ENCODE results near the gene GABRB1. TPM values are rescaled to one million over a fixed set of nuclear protein-coding genes. Genes with fewer than 3 reads are reported as not detected.

The GABRB1 gene
- total RNA-seq, 4 donors from 2014 or later, result not detected

DNA sequence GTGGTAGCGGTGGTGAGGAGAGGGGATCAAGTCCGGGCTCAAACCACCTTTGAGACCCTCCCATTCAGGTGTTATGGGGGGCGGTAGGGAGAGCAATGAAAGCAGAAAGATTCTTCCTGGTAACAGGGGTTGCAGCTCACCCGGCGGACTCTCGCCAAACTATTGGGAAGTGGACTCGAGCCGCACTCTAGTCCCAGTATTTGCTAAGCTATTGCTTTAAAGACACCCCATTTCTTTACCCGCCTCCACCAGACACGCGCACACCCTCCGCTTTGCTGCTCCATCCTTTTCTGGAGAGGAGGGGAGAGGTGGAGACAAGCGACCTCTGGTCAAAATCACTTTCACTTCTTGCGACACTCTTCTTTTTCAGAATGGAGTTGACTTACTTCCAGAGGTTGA lies 37.4 kb upstream of the GABRB1 start:
- peaks cover 39% of the 10 kb centered on the region for H3K27me3 ChIP-seq
- H3K36me3 ChIP-seq, result no peaks in the 10 kb centered on the region
- H3K9me3 ChIP-seq, result no peaks in the 10 kb centered on the region
- peak overlapping the region in 1 of 2 donors; percentile 38 for H3K4me3 ChIP-seq
- peaks cover 0 to 16% (median 9%) of the 10 kb centered on the region in 3 donors for H3K4me1 ChIP-seq
- ATAC-seq, result no peak
- no peak overlapping the region for H3K27ac ChIP-seq
- no peak for TF ChIP-seq POLR2AphosphoS5 (IDR thresholded peaks at IDR 0.05)
- TF ChIP-seq EP300 (IDR thresholded peaks at IDR 0.05), result no peak
- TF ChIP-seq POLR2A (IDR thresholded peaks at IDR 0.05), result no peak
- TF ChIP-seq, protein P1, sequence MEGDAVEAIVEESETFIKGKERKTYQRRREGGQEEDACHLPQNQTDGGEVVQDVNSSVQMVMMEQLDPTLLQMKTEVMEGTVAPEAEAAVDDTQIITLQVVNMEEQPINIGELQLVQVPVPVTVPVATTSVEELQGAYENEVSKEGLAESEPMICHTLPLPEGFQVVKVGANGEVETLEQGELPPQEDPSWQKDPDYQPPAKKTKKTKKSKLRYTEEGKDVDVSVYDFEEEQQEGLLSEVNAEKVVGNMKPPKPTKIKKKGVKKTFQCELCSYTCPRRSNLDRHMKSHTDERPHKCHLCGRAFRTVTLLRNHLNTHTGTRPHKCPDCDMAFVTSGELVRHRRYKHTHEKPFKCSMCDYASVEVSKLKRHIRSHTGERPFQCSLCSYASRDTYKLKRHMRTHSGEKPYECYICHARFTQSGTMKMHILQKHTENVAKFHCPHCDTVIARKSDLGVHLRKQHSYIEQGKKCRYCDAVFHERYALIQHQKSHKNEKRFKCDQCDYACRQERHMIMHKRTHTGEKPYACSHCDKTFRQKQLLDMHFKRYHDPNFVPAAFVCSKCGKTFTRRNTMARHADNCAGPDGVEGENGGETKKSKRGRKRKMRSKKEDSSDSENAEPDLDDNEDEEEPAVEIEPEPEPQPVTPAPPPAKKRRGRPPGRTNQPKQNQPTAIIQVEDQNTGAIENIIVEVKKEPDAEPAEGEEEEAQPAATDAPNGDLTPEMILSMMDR (IDR thresholded peaks at IDR 0.05), result no peak
- 0% methylated on average over 2 to 10 of the region's 14 CpGs for WGBS, 2 donors (ENCODE audit: low coverage in 1 of 2)

GRCh38 chr4:46999566-46999965 lies 31.8 kb upstream of the GABRB1 start:
- Histone ChIP-seq H3K4me3 (no peak overlapping the region), H3K27me3 (peaks cover 3% of the 10 kb centered on the region), H3K36me3 (no peaks in the 10 kb centered on the region), H3K9me3 (no peaks in the 10 kb centered on the region), H3K27ac (no peak overlapping the region), H3K4me1 (no peaks in the 10 kb centered on the region)
- TF ChIP-seq POLR2A (IDR thresholded peaks at IDR 0.05) (no peak), EP300 (IDR thresholded peaks at IDR 0.05) (no peak), POLR2AphosphoS5 (IDR thresholded peaks at IDR 0.05) (no peak)
- TF ChIP-seq, protein P1 (IDR thresholded peaks at IDR 0.05), result no peak
- no peak for ATAC-seq

DNA sequence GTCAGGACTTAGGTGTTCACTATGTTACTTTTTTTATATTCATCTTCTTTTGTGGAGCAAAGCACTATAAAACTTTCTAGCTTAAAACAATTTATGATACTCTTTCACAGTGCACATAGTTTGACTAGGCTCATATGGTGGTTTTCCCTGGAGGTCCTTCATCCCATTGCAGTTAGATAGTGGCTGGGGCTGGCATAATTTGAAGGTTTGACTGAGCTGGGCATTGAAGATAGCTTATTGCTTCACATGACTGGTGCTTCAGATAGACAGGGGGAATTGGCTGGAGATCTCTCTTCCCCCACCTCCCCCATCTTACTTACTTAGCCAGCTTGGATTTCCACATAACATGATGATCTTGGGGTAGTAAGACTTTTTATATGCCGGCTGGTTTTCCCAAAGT lies 31.0 kb upstream of the GABRB1 start:
- H3K4me3 ChIP-seq, result no peak overlapping the region
- no peaks in the 10 kb centered on the region for H3K36me3 ChIP-seq
- 71 to 82% methylated on average over 1 of the region's 1 CpG for WGBS, 2 donors (ENCODE audit: low coverage in 1 of 2)
- H3K27ac ChIP-seq, result no peak overlapping the region
- H3K27me3 ChIP-seq, result no peaks in the 10 kb centered on the region
- TF ChIP-seq EP300 (IDR thresholded peaks at IDR 0.05), result no peak
- no peak for TF ChIP-seq POLR2A (IDR thresholded peaks at IDR 0.05)
- TF ChIP-seq, protein P1 (IDR thresholded peaks at IDR 0.05), result no peak
- TF ChIP-seq POLR2AphosphoS5 (IDR thresholded peaks at IDR 0.05), result no peak
- no peak for ATAC-seq
- H3K9me3 ChIP-seq, result no peaks in the 10 kb centered on the region
- H3K4me1 ChIP-seq, result no peaks in the 10 kb centered on the region

DNA sequence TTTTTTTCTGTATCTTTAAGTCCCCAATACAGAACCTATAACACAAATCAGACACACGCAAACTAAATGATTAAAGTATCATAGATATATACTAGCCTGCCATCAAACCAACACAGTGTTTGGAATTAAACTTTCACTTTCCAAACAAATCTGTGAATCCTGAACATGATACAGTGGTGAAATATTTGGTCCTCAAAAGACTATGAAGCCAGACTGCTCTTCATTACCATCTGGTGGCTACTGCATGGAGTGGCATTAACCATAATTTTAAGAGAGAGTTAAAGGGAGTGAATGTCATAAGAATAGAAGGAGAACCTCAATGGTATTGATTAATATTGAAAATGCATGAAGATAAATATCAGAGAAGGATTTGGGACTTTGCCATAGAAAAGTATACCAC lies 28.8 kb upstream of the GABRB1 start:
- TF ChIP-seq POLR2A (IDR thresholded peaks at IDR 0.05) (no peak), POLR2AphosphoS5 (IDR thresholded peaks at IDR 0.05) (no peak), EP300 (IDR thresholded peaks at IDR 0.05) (no peak)
- TF ChIP-seq, protein P1 (IDR thresholded peaks at IDR 0.05), result no peak
- WGBS, 2 donors (ENCODE audit: low coverage in 1 of 2), result 31 to 63% methylated on average over 1 of the region's 1 CpG

DNA sequence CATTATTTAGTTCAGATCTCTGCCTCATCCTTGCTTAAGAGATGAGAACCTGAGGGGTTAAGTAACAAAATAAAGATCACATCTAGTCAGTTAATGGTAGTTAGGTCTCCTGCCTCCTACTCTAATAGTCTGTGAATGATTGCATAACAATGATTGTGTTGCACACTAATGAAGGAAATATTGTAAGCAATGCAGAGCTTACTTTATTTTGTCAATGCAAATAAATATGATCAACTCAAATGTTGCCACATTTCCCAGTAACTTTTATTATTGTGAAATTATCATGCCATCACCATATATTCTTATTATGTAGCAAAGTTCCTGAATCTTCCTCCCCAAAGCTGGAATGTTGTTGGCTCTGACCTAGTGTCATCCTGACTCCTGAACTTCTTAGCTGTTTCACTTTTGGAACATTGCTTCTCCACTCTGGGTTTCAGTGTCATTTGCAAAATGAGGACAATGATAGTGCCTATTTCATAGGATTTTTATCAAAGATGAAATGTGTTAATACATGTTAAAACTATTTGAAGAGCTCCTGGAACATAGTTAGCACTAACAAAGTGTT lies 20.9 kb upstream of the GABRB1 start:
- ATAC-seq, result no peak
- TF ChIP-seq, protein P1 (IDR thresholded peaks at IDR 0.05), result no peak
- TF ChIP-seq POLR2A (IDR thresholded peaks at IDR 0.05) (no peak), EP300 (IDR thresholded peaks at IDR 0.05) (no peak), POLR2AphosphoS5 (IDR thresholded peaks at IDR 0.05) (no peak)
- H3K9me3 ChIP-seq, result no peaks in the 10 kb centered on the region
- peaks cover 0 to 8% (median 0%) of the 10 kb centered on the region in 3 donors for H3K4me1 ChIP-seq
- H3K27ac ChIP-seq, result no peak overlapping the region
- no peak overlapping the region for H3K4me3 ChIP-seq
- H3K27me3 ChIP-seq, result no peaks in the 10 kb centered on the region
- no peaks in the 10 kb centered on the region for H3K36me3 ChIP-seq

More for the DNA sequence above, 28.8 kb upstream of the GABRB1 start:
- Histone ChIP-seq H3K27ac (no peak overlapping the region), H3K4me3 (no peak overlapping the region), H3K4me1 (no peaks in the 10 kb centered on the region), H3K36me3 (no peaks in the 10 kb centered on the region), H3K9me3 (no peaks in the 10 kb centered on the region), H3K27me3 (no peaks in the 10 kb centered on the region)
- ATAC-seq, result no peak
